PFSK-1 (cell line): ENCODE data around the gene LYPD5.

Experiments
- POLR2AphosphoS5 ChIP-seq: IDR thresholded peaks from 2 replicates; pipeline ENCODE4 v1.6.1; 2012; ENCODE audit warnings: low read depth, mild to moderate bottlenecking, control low read depth, low read length, moderate library complexity
- REST ChIP-seq, 2 experiments: IDR thresholded peaks; 2 replicates each; pipeline versions ENCODE4 v1.6.1 to v1.8.0; 2011 to 2012; ENCODE audit warnings: low read depth in 2 of 2, low read length in 2 of 2, control low read depth in 1 of 2, inconsistent platforms in 1 of 2, mild to moderate bottlenecking in 1 of 2, moderate library complexity in 1 of 2; ENCODE audit not compliant: insufficient read depth in 1 of 2
- SIN3A ChIP-seq: IDR thresholded peaks from 2 replicates; pipeline ENCODE4 v1.6.1; 2012; ENCODE audit warnings: mild to moderate bottlenecking, low read length, moderate library complexity, borderline replicate concordance; ENCODE audit not compliant: insufficient read depth

DNA sequence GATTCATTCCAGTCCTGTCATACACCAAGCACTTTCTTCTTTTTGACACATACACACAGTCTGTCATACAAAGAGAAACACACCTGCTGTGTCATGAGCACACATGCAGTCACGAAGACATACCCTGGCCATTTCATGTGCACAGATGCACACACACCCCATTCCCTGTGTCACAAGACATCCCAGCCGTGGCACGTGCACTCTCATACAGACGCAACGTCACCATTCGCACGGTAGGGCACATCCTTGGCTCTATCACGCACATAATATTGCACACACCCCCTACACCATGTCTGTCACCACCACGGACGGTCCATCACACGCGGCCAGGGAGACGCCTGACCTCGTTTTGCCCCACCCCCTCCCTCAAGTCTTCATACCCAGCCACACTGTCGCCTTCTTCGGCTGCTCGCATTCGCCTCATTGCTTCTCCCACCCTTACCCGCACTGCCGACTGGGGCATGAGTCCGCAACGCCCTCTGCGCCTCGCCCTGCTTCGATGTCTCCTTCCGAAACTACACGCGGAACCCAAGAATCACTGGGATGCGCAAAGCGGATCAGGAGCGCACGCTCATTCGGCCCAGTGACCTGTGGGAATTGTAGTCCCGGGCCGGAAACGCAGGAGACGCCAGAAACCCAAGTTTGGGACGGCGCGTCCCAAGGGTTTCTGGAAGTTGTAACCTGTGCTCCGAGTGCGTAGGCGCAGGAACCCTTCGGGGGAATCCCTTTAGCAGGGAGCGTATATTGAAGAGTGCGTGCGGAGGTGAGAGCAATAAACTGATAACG is 18.0 kb upstream of the LYPD5 start:
- TF ChIP-seq SIN3A (no peak), POLR2AphosphoS5 (no peak), REST (IDR thresholded peaks at IDR 0.05; ENCODE audit: insufficient read depth in 1 of 2, low read depth in 2 of 2, low read length in 2 of 2) (no peak)
